A172 (cell line): Measurements from ENCODE around the gene EYA2. TPM values are rescaled to one million over a fixed set of nuclear protein-coding genes. Genes with fewer than 3 reads are reported as not detected.

Source experiments
- DNase-seq: peaks from one replicate; pipeline ENCODE4 v3.0.0-alpha.2; 2015; ENCODE audit warnings: low spot score
- total RNA-seq: library from RNA; depleted of rRNA; stranded (reverse); fragments of >200 nt; shearing (Covaris generic); gene quantifications from 2 replicates; pipeline ENCODE4 v1.2.3, GENCODE V29; 2014

Gene EYA2
- total RNA-seq, 1 experiment from 2014 or later = 0.47 TPM

DNA sequence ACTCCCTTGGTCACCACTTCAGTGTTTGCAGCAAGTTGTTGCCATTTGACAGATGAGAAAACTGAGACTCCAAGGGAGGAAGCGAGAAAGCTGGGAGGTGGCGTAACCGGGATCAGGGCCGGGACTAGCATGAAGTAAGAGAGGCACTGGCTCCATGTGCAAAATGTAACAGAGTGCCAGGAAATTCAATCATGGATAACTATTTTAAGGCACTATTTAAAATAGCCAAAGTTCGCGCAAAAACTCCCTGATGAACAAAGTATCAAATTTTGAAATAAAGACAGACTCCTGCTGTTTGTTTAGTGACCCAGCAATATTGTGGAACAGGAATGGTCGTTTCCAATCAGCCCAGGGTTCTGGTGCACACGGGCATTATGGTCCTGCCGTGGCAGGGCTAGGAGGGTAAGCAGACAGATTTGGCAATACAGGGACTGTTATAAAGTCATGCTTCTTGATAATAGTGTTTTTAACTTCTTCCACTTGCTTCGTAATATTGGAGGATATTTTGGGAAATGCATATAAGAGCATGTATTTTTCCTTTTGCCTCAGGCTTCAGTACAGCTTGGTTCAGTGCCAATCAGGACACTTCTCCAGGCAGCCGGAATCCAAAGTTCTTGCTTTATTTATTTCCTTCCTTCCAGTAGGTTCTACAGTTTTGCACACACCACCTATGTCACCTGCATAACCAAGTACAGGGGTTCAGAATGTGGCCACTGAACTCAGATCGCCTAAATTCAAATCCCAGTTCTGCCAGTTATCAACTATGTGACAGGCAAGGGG is 141.6 kb downstream of the EYA2 start:
- no peak for DNase-seq

DNA sequence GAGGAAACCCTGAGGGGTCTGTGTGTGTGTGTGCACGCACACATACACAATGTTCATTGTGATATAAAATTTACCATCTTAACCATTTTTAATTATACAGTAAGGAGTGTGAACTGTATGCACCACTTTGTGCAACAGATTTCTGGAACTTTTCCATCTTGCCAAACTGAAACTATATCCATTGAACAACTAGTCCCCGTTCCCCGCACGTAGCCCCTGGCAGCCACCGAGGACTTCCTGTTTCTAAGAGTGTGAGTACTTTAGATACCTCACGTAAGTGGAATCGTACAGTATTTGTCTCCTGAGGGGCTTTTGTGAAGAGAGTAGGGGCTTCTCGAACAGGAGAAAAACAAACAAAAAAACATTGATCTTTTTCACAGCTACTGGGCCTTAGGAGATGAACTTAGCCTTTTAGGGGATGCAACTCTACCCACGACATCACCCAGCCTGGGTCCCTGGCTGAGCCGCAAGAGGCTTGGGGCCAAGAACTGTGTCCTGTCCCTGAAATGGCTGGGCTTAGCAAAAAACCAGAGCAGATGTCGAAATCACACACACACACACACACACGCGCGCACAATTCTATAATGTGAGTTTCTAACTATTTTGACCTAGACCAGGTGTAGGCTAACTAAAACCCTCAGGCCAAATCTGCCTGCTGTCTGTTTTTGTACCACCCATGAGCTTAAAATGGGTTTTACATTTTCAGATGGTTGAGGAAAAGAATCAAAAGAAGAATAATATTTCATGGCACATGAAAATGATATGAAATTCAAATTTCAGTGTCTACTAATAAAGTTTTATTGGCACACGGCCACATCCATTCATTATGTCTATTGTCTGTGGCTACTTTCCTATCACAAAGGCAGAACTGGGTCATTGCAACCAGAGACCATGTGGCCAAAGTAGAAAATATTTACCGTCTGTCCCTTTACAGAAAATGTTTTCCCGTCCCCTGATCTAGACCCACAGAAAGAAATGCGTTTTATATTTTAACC is 144.2 kb downstream of the EYA2 start:
- DNase-seq = no peak

DNA sequence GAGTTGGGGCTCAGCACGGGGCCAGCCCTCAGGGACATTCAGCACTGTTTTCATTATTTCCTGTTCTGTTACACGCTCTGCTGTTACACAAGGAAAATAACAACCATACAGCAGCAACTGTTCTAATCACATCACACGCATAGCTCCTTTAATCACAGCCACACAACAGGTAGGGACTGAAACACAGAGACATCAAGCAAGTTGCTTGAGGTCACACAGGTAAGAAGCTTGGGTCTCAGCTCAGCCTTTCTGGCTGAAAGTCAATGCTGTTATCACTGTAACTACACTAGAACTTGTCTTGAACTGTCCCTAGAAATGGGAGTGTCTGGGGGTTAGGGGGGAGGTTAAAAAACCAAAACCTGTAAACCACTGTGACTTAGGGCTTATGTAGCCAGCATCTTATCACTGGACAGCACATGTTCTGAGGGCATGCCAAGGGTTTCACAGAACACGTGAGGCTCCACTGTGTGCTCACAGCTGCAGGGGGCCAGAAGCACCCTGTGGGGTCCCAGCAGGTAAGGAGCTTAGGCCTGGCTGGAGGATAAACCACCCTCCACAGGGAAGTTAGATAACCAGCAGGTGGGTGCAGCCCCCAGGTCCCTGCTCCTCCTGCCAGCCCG is 146.0 kb downstream of the EYA2 start:
- DNase-seq = no peak

DNA sequence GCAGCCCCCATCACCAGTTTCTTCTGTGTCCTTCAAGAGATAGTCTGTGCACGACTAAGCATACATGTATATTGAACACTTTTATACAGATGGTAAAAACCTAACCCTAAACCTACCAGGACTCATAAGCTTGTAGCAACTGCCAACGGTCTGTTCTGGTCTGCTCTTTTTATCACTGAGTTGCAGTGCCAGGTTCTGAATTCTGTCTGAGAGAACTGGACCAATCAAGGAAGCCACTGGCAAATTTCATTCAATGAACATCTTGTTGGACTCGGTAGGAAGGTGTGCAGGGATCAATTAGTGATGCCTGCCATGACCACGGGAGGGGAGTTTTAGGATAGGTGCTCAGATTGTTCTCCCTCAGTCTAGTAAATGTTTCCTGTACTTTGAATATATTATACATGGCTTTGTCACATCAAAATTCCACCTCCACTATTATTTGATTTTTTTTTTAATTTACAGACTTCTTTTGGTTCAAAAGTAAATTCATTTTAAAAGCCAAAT is 146.8 kb downstream of the EYA2 start:
- DNase-seq = no peak

DNA sequence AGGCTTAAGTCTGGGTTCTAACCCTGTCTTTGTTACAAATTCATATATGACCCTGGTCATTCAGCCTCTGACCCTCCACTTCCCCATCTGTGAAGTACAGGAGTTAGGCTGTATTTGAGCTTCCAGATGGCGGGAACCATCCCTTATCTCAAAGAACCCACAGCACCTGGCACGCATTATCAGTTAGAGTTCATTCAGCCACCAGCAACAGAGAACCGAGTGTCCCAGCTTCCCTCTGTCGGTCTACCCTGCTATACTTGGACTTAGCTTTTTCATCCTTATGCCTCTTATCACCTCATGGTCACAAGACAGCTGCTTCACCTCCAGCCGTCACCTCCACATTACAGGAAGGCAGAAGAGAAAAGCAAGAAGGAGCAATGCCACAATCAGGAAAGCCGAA is 147.8 kb downstream of the EYA2 start:
- no peak for DNase-seq

DNA sequence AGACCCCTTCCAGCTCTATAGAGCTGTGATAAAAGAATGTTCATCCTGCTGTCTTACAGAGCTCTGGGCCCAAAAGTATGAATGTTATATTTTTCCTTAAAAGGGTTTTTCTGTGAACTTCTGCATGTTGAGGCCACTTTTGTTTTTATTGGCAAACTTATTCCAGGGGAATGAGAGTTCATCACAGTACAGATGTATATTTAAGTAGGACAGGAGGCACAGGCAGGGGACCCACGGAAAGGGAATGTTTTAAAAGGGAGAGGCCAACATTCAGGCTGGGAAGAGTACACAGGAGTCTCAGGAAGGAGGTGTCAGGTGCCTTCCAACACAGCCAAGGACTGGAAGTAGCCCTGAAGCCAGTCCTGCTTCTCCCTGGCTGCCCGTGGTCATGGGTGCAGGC is 148.4 kb downstream of the EYA2 start:
- no peak for DNase-seq

DNA sequence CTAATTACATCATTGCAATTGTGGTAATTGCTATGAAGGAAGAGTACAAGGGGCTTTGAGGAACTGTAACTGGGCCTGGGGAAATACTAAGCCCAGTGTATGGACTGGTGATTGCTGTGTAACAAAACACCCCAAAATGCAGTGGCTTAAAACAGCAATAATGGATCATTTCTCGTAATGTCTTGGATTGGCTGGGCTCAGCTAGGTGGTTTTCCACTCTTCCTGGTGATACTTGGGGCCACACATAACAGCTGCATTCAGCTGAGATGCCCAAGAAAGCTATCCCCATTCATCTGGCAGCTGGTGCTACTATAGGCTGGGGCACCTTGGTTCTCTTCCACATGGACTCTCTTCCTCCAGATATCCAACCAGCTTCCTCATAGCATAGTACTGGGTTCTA is 150.3 kb downstream of the EYA2 start:
- no peak for DNase-seq

DNA sequence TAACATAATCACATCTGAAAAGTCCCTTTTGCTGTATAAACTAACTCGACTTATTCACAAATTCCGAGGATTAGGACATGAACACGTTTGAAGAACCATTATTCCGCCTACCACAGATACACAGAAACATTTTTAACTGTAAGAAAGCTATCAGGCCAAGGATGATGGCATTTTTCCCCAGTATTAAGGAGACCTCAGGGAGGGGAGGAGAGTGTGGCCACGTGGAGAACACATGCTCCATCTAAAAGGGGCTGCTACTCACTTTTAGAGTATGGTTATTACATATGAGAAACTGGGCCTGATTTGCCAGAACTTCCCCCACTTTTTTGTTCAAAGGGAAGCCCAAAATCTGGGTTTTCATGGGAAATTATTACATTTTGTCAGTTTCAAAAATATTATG is 153.4 kb downstream of the EYA2 start:
- DNase-seq = no peak

DNA sequence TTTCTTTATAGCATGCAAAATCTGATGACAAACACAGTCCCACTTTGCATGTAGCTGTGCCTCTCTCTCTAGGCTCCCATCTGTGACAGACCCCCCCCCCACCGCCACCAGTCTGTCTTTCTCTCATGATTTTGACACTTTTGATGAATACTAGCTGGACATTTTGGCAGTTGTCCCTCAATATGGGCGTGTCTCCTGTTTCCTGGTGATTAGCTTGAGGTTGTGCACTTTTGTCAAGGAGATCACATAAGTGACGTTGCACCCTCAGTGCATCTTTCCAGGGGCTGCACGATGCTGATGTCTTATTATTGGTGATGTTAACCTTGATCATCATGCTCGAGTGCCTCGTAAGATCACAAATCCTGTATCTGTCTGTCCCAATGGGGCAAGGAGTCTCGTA is 155.1 kb downstream of the EYA2 start:
- no peak for DNase-seq

DNA sequence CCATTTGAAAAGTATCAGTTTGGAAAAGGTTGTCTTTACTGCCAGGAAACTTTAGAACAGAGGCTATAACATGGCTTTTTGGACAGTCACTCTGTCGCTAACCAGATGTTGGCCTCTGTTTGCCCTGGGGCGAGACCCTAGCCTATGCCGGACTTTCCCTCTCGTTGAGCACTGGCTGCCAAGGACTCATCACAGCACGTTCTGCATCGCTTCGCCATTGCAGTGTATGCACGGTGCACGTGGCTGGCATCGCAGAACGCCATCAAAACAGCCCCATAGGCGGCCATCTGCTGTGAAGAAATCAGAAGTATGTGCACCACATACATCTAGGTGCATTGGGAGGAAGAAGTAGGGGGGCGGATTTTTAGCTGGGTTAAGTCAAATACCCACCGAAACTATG is 156.4 kb downstream of the EYA2 start:
- no peak for DNase-seq

DNA sequence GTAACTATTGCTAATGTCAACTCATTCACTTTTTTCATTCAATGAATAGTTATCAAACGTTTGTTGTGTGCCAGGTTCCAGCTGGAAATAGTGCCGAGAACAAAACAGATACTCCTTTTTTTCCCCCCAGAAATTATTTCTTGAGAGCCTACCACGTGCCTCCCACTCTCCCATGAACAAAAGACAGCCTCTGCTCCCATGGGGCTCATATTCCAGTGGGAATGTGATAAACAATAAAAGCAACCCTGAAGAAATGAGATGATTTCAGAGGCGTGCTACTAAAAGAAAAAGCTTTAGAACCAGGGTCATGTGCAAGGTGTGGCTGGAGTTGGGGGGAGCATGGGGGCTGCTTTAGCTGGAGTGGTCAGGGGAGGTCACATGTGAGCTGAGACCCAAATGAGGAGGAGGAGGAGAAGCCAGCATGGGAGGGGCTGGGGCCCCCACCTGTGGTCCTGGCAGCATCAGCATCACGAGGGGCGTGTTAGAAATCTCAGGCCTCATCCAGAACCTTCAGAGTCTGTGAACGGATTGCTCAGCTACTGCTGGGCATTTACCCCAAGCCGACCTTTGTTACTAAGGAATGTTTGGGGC is 157.4 kb downstream of the EYA2 start:
- no peak for DNase-seq

DNA sequence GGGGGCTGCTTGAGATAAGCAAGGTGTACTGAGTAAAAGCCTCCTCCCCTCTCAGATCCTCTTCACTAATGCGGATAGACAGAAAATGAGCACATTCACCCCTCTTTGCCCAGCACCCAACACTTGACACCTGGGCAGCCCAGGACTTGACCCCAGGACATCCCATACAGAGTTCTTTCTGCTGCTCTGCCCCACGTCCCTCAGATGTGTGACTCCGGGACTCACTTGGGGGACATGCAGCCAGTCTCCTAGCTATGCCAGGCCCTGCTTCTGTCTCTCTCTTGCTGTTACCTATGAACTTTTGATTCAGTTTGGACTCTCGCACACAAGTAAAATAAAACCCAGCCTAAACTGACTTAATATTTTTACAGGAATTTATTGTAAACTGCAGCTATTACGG is 159.9 kb downstream of the EYA2 start:
- DNase-seq = no peak

DNA sequence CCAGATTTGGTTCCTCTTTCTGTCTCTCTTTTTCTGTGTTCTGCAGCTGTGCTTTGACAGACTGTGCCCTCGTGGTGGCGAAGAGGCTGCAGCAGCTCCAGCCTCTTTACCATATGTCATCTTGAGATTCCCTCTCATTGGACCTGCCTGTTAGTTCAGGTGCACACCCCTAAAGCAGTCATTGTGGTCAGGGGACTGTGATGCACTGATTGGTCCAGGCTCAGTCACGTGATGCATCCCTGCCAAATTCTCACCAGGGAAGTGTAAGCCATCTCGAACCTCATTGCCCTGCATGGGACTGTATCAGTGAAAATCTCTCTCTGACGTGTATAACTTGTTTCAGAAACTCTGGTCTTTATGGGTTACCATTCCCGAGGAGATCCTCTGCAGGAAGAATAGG is 160.3 kb downstream of the EYA2 start:
- DNase-seq = peak; percentile 7

DNA sequence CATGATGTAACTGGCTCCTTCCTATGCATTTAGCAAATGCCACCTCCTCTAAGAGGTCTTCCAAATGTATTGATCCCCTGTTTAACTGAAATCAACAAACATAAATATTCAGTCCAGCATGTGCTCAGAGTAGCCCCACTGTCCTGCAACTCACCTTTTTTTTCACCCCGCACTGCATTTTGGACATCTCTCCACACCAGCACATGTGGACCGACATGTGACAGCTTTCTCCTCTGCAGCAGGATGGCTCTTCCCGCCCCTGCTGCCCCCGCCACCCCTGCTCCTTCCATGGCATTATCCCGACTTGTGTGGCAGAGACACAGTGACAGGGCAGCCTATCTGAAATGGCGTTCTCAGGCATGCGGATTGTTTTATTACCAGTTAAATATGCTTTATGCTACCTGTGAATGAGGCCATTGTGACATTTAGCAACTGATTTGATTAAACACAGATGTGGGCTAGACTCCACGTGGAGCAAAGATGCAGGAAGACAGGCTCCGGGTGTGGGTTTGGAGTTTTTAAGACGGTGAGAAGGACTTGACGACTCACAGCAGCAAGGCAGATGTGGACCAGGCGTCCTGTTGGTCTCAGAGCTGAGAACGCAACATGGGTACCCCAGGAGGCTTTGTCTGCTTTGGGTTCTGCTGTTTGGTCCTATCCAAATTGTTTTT is 161.2 kb downstream of the EYA2 start:
- DNase-seq = no peak

DNA sequence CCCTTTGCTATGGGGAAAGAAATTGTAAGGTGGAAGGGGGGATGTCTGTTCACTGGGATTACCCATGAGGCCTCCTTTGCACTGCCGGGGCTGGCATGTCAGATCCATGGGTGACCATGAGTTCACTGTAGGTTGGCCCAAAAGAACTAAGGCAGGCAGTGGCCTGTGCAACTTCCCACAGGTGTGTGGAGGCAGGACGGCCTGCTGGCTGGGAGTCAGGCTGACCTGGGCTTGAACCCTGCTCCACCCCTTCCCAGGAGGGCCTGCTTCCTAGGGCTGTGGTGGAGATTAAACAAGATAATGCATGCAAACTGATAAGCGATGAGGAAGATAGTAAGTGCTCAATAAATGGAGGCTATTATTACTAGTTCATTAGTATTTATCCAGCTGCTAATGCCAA is 163.0 kb downstream of the EYA2 start:
- no peak for DNase-seq

DNA sequence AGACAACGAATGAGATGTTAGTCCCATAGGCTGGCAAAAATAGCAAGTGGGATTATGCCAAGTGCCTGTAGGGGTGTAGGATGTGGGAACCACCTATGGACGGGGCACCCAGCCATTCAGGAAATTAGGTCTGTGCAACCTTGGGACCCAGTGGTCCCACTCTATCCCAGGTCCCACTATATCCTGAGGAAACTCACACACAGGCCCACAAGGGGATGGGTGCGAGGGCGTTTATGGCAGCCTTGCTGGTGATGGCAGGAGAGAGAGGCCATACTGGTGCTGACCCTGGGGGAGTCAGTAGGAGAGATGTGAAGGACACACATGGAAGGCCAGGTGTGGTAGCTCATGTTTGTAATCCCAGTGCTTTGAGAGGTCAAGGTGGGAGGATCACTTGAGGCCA is 163.6 kb downstream of the EYA2 start:
- no peak for DNase-seq

DNA sequence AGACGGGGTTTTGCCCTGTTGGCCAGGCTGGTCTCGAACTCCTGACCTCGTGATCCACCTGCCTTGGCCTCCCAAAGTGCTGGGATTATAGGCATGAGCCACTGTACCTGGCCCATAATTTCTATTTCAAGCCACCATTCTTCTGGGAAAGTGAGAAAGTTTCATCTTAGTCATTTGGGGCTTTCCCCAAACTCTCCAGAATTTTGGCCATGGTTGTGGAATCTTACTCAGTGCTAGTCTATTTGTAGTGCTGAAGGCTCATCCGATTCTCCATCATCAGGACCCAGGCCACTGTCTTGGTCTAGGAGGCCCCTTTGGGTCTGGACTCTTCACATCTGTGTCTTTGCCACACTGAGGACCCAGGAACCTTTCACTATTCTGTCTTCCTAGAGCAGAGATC is 164.9 kb downstream of the EYA2 start:
- peak; percentile 16 for DNase-seq

DNA sequence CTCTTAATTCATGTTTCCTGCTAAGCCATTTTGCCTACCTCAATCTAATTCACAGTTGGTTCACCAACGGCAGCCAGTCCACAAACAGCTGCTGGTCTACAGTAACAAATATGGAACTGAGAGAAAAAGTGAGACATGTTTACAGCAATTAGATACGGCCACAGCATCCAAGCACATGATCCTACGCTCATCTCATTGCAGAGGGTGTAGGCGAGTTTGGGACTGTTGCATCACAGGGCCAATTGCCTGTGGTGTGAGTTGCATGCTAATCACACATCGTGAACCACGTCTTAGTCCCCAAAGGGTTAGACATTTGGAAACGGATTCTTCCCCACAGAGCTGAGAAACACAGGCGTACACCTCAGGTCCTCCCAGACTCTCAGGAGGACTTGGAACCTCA is 166.9 kb downstream of the EYA2 start:
- no peak for DNase-seq

DNA sequence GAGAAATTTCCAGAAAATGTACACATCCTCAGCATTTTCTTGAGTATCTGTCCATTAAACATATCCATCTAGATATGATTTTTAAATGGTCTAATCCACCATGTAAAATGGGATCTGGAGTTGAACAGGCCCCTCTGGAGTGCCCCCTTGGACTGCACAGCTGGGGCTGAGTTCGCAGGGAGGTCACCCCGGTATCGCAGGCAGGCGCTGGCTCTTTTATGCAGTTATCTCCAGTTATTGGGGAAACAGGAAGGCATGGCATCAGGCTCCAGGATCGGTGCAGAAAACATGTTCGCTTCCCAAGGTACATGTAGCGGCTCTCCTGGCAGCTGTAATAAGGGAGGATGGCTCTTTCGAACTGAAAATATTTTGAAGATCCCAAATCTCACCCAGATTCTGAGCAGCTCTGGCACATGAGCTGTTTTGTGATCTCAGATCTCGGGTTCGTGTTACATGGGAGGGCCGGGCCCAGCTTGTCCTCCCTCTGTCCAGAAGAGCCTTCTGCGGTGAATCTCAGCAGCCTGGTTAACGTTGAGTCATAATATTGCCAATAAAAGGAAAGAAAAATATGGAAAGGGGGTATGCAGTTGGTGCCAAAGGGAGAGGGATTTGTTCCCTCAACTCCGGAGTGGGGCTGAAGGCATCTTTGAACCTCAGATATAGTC is 167.7 kb downstream of the EYA2 start:
- no peak for DNase-seq

DNA sequence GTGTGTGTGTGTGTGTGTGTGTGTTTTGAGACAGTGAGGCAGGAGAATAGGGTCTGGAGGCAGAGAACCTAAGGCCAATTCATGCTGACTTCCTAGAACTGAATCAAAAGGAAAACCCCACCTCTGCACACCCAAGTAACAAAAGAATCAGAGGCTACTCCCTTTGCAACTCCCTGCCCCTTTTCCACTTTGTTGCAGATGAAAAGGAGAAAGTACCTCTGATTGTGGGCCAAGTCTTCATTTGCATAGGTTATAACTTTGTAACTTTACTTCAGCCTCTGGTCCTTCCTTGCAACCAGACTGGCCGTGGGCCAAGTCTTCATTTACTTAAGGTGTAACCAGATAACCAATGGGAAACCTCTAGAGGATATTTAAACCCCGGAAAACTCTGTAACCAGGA is 168.8 kb downstream of the EYA2 start:
- DNase-seq = no peak

DNA sequence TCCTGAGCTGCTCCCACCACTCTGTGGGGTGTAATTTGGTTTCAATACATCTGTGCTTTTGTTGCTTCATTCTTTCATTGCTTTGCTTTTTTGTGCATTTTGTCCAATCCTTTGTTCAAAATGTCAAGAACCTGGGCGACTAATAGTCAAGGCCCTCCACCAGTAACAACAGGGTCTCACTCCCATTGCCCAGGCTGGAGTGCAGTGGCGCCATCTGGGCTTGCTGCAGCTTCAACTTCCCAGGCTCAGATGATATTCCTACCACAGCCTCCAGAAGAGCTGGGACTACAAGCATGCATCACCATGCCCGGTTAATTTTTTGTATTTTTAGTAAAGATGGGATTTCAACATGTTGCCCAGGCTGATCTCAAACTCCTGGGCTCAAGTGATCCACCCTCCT is 169.2 kb downstream of the EYA2 start:
- DNase-seq = no peak
